ENCODE measurements around the gene KRTAP1-1. TPM values are rescaled to one million over a fixed set of nuclear protein-coding genes. Genes with fewer than 3 reads are reported as not detected.

KRTAP1-1 gene
- total and polyA plus RNA-seq, 2 of the 4 experiments (the other 2 are of a cell fraction) = 0.90 to 1.2 TPM

- H2BK120ac ChIP-seq (ENCODE audit: low read depth, low read length) = no peak overlapping the region
- H3K79me1 ChIP-seq (ENCODE audit: low read depth in 1 of 2, low read length in 2 of 2) = no peaks in the 10 kb centered on the region
- no peak for DNase-seq
- WGBS, 2 experiments (ENCODE audit: extremely low coverage in 2 of 2, insufficient read length in 1 of 2) = no CpG with 5 or more reads among the region's 1 CpG
- H2AK9ac ChIP-seq (replicated peaks; ENCODE audit: low read depth, low read length, poor library complexity) = no peak overlapping the region
- H3K27me3 ChIP-seq (ENCODE audit: control insufficient read depth, insufficient read depth, low read length) = no peaks in the 10 kb centered on the region
- H2AFZ ChIP-seq (replicated peaks; ENCODE audit: low read length, poor library complexity) = no peak overlapping the region
- in situ Hi-C loops (cut with MboI; ENCODE audit: low sequenced_read_pairs) (no loop called here), dilution Hi-C loops (cut with HindIII; ENCODE audit: low sequenced_read_pairs, unreplicated experiment) (no loop called here), intact Hi-C loops (cut with micrococcal nuclease) (no loop called here)
- no peak overlapping the region for H3K14ac ChIP-seq (replicated peaks; ENCODE audit: low read depth, low read length)
- H3K4me3 ChIP-seq (ENCODE audit: insufficient read depth, low read depth, low read length) = no peak overlapping the region
- H3K9me1 ChIP-seq (ENCODE audit: insufficient read depth, low read length) = no peaks in the 10 kb centered on the region
- H3K4me2 ChIP-seq (ENCODE audit: low read depth, low read length) = no peak overlapping the region
- H3K4ac ChIP-seq (ENCODE audit: low read depth, low read length) = no peak overlapping the region
- H4K91ac ChIP-seq (ENCODE audit: insufficient read depth, low read depth, low read length) = no peak overlapping the region
- H4K5ac ChIP-seq (ENCODE audit: low read depth, low read length) = no peak overlapping the region
- H3K36me3 ChIP-seq (ENCODE audit: control insufficient read depth, insufficient read depth, low read length) = no peaks in the 10 kb centered on the region
- no peak overlapping the region for H3K27ac ChIP-seq (ENCODE audit: insufficient read depth, low read length)
- H4K20me1 ChIP-seq (ENCODE audit: insufficient read depth, low read length) = no peaks in the 10 kb centered on the region
- no peak overlapping the region for H3K18ac ChIP-seq (ENCODE audit: low read depth, low read length)
- no peak overlapping the region for H3K9ac ChIP-seq (ENCODE audit: low read depth, low read length)
- H2BK15ac ChIP-seq (ENCODE audit: low read depth, low read length) = no peak overlapping the region
- no peak overlapping the region for H2BK5ac ChIP-seq (ENCODE audit: low read depth, low read length, poor library complexity, severe bottlenecking)
- no peak for ATAC-seq (ENCODE audit: low read depth)
- TF ChIP-seq MAZ (IDR thresholded peaks at IDR 0.05; ENCODE audit: borderline replicate concordance, low read depth, low read length) (no peak), RFX5 (IDR thresholded peaks at IDR 0.05; ENCODE audit: low read depth, low read length) (no peak), POLR2A (IDR thresholded peaks at IDR 0.05; ENCODE audit: low read depth, low read length) (no peak), SMC3 (IDR thresholded peaks at IDR 0.05; ENCODE audit: low read depth, low read length) (no peak), CEBPB (IDR thresholded peaks at IDR 0.05; ENCODE audit: low read depth, low read length) (no peak), MAFK (IDR thresholded peaks at IDR 0.05; ENCODE audit: low read depth, low read length) (no peak), ELK1 (IDR thresholded peaks at IDR 0.05; ENCODE audit: borderline replicate concordance, low read depth, low read length) (no peak), NFE2L2 (IDR thresholded peaks at IDR 0.05; ENCODE audit: low read depth, low read length) (no peak), FOS (IDR thresholded peaks at IDR 0.05; ENCODE audit: low read depth, low read length) (no peak), CTCF (conservative IDR thresholded peaks at IDR 0.05; ENCODE audit: low read depth, low read length) (no peak), BHLHE40 (IDR thresholded peaks at IDR 0.05; ENCODE audit: low read depth, low read length) (no peak), USF2 (IDR thresholded peaks at IDR 0.05; ENCODE audit: low read depth, low read length) (no peak)
- H3K9me3 ChIP-seq (ENCODE audit: control insufficient read depth, insufficient read depth, low read length) = no peaks in the 10 kb centered on the region
- no TSS peak for BruUV-seq (replicated peaks)
- H2BK20ac ChIP-seq (ENCODE audit: low read depth, low read length) = no peak overlapping the region
- no peaks in the 10 kb centered on the region for H3K4me1 ChIP-seq (ENCODE audit: control insufficient read depth, insufficient read depth, low read length)
- POLR2A ChIA-PET (ENCODE audit: unreplicated experiment) = no interaction called here
- H2AK5ac ChIP-seq (ENCODE audit: low read depth, low read length) = no peak overlapping the region
- no peak overlapping the region for H4K8ac ChIP-seq (ENCODE audit: low read depth in 2 of 2, low read length in 2 of 2)
- CTCF ChIA-PET = no interaction called here
- H3K56ac ChIP-seq (ENCODE audit: extremely low read depth, insufficient read depth, low read length) = no peak overlapping the region
- no peak overlapping the region for H3K23ac ChIP-seq (ENCODE audit: low read depth, low read length)
Measured at GRCh38 chr17:40995116-40995515, 46.1 kb downstream of the KRTAP1-1 start.
